GM21526 (cell line): Measurements from ENCODE around the gene MYO3A.
"Not testable (repeated sequence)": the region's sequence is repeated elsewhere in the genome, so short reads cannot be mapped to it uniquely, and the experiment has no call there.

Source experiments
- ATAC-seq: cut with Tn5 transposase; IDR thresholded peaks from one replicate; pipeline ENCODE4 v1.9.1; 2021; ENCODE audit warnings: moderate library complexity; ENCODE audit not compliant: unreplicated experiment, low FRiP score

The MYO3A gene

GRCh38 chr10:26067680-26068079 lies 133.7 kb downstream of the MYO3A start:
- ATAC-seq: no peak

DNA sequence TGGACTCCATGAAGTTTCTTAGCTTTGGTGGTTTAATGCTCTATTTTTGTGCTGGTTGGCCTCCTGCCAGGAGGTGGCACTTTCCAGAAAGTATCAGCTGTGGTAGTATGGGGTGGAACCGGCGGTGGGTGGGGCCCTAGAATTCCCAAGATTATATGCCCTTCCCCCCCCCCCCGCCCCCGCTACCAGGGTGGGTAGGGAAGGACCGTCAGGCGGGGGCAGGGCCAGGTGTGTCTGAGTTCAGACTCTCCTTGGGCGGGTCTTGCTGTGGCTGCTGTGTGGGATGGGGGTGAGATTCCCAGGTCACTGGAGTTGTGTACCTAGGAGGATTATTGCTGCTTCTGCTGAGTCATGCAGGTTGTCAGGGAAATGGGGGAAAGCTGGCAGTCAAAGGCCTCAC lies 146.9 kb downstream of the MYO3A start:
- ATAC-seq: not testable (repeated sequence)

DNA sequence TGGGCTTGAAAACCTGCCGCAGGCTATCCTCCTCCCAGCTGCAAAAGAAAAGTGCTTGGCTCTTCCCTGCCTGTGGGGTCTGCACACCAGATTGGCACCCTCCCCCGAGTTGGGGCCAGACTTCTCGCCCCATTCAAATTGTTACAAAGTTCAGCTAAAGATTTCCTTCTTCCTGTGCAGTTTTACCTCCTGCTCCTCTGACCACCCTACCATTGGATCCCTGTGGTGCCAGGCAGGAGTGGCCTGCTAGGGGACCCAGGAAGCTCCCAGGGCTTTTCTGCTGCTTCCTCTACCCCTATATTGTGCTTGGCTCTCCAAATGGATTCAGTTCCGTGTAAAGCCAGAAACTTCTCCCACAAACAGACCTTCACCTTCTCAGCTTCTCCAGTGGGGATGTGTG lies 147.4 kb downstream of the MYO3A start:
- ATAC-seq: no peak

DNA sequence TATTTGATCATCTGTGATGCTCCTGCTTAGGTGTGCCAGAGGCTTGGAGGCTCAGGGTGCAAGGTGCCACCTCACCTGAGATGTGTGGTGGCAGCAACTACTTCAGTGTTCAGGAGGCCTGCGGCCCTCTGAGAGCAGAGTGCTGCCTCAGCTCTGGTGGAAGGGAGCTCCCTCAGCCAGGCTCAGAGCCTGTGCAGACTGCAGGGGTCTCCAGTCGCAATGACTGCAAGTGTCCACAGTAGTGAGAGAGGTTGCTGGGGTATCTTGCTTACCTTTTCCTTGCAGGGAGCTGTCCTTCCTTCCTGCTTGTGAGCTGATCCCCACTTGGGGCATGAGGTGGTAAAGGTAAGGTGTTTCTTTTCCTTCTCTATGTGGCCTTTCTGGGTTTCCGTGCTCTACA lies 151.5 kb downstream of the MYO3A start:
- ATAC-seq: no peak

DNA sequence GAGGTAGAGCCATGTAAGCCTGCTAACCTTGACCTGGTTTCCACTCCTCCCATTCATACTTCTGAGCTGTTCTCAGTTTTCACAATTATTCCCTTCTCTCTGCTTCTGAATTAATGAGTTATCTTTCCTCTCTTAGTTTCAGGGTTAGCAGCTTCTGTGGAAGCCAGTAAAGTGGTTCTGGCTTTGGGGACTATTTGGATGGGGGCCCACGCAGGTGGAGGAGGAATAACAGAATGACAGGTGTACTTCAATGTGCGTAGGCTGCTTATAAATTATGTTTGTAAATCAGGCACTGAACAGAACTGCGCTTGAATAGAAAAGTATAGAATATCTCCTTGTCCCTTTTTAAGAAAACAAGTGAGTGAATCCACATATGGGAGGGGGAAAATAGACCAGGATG lies 153.6 kb downstream of the MYO3A start:
- ATAC-seq: no peak

DNA sequence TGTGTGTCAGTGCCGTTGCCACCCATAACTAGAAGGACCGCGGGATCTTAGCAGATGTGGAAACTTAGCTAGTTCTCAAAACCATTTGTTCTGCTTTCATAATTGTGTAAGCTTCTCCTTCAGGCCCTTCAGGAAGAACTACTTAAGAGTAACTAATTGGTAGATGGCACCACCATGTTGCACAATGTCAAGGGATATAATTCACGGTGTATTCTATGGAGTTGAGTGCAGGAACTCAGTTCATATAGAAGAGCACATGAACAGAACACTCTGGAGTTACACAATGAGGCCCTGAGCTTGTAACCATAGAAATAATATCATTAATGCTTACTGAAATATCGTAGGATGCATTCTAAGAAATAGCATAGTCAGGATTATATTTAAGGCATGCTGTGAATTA lies 156.0 kb downstream of the MYO3A start:
- ATAC-seq: no peak

DNA sequence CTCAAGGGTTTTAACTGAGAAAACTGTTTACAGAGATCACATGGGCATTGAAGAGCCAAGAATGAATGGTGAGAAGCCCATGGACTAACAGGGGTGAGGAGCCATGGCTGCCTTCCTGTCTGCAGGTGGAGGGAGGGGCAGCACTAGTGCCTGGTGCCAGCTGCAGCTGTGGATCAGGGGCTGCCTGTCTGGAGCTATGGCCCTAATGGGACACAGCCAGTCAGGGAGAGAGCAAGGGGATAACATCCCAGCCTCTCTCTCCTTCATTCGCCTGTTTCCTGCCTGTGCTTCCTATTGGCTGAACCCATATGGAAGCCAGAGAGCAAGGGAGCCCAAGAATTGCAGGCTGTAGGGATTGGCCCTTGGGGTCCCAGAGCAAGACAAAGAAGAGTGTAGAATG lies 156.7 kb downstream of the MYO3A start:
- ATAC-seq: no peak

GRCh38 chr10:26093229-26093628 lies 159.2 kb downstream of the MYO3A start:
- no peak for ATAC-seq

DNA sequence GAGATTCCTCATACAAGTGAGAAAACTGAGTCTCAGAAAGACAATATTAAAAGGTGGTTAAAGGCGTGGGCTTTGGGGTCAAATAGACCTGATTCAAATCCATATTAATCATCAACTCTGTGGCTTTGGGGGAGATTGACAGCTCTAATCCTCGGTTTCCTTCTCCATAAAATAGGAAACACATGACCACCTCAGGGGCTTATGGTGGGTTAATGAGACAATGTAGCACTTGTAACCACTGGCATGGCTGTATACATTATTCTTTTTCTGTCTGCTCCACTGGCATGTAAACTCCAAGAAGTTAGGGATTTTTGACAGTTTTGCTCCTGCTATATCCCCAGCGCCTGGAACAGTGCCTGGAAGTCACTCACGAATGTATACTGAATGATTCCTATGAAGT lies 161.8 kb downstream of the MYO3A start:
- no peak for ATAC-seq

GRCh38 chr10:26097549-26097948 lies 163.5 kb downstream of the MYO3A start:
- not testable (repeated sequence) for ATAC-seq

- ATAC-seq: no peak
Measured at GRCh38 chr10:26112532-26112931, 178.5 kb downstream of the MYO3A start.

- ATAC-seq: no peak
Measured at GRCh38 chr10:26138613-26139012, 204.6 kb downstream of the MYO3A start.

DNA sequence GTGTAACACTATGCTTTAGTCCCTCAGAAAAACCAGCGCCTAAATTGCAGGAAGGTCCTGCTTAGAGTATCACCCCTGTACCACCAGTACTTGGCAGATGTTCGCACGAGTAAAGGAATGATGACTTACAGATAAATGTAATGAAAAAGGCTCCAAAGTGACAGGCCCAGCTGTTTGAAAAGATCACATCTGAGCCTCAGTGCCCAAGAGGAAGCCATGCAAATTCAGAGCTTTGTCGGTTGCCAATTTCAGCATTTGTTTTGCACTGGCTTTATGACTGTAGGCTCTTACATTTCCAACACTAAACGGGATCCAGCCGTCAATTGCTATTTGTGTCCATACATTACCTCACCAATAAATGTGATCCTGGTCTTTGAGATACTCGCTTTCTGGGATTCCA lies 222.0 kb downstream of the MYO3A start:
- no peak for ATAC-seq

DNA sequence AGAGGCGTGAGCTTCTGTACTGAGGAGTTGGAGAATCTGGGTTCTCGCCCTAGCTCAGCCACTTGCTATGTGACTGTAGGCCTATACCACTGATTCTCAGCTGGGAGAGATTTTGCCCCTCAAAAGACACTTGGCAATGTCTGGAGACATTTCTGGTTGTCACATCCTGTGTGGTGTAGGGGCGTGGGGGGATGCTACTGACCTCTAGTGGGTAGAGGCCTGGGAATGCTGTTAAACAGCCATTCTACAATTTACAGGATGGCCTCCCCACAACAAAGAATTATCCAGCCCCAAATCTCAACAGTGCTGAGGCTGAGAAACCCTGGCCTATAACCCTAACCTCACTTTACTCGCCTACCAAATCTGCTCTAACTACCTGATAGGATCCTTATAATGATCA lies 223.7 kb downstream of the MYO3A start:
- no peak for ATAC-seq

GRCh38 chr10:26169466-26169865 lies 235.4 kb downstream of the MYO3A start:
- no peak for ATAC-seq

DNA sequence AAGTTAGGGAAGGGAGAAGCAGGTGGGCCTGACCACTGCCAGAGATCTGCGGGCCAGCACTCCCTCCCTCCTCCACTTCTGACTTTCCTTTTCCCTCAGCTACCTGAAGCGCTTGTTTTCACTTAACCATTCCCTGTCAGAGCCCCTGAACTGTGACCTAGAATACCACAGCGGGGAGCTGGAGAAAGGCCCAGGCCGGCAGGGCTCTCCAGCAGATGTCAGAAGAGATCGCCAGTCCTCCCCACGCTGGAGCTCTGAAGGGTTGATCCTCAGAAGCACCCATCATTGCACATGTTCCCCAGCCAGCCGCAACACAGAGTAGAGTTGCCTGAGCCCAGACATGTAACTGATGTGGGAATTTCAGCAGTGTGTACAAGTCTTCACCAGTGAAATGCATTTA lies 238.1 kb downstream of the MYO3A start:
- no peak for ATAC-seq

DNA sequence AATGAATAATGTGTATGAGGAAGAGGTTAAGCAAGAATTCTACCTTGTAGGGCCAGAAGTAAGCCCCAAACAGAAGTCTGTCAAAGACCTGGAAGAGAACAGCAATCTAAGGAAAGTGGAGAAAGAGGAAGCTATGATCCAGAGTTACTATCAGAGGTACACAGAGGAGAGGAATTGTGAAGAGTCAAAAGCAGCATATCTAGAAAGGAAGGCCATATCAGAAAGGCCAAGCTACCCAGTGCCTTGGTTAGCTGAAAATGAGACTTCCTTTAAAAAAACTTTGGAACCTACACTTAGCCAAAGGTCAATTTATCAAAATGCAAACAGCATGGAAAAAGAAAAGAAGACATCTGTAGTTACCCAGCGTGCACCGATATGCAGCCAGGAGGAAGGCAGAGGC lies 239.8 kb downstream of the MYO3A start:
- ATAC-seq: no peak

DNA sequence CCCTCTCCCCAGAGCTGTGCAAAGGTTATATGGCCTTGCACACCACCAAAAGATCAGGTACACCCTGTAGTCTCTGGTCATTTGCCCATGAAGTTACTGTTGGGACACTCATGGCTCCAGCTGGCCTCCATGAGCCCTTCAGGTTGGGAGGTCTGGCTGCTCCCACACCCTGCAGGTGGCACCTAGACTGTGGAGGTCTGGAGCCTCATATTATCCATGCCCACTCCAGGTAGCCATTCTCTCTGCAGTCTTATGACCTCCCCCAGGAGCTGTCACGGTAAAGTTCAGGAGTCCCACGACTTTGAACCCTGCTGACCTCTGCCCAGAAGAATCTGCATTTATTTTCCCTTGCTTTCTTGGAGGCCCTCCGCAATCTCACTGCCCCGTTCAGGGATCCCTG lies 243.3 kb downstream of the MYO3A start:
- no peak for ATAC-seq

DNA sequence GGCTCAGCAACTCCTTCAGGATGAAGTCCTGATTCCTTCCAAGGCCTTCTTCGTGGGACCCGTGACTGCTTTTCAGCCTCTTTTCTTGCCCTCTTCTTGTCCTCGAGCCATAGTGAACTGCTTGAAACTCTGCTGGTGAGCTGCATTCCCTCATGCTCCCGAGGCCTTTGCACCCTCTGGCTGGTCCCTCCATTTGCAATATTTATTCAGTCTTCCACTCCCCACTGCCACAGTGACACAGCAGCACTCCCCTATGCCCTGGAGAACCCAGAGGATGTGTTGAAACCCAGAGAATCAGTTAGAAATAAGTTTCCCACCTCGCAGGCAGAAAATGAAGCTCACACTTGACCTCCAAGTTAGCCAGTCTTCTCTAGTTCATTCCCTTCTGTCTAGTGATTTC lies 260.2 kb downstream of the MYO3A start:
- no peak for ATAC-seq

DNA sequence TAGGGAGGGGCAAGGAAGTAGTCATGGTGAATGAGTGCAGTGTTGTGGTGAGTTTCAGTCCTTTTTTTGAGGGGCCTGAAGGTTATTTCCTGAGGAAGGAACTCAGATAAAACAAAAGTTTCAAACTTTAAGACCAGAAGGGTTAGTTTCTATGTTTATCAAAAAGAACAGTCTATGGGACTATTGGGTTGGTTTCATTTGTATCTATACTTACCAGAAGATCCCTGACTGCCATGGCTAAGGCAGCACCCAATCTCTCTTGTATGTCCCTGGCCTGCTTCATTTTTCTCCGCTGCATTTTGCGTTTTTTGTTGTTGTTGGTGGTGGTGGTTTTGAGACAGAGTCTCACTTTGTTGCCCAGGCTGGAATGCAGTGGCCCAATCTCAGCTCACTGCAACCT lies 263.2 kb downstream of the MYO3A start:
- ATAC-seq: no peak

DNA sequence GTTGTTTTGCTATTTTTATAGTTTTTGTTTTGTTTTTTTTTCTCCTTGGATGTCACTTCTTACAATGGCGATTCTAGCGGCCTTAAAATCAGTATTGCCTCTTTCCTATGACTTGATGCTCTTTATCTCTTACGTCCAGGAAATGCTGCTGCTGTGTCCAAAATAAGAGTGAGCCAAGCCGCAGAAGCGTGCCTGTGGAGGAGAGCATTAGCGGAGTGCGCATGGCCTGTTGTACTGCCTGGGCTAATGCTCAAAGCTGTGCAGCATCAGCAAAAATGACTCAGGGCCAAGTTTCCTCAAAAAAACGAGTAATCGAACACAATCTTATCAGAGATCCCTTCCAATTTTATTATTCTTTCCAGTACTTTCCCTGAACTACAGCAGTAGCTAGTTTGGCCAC lies 264.1 kb downstream of the MYO3A start:
- ATAC-seq: no peak

DNA sequence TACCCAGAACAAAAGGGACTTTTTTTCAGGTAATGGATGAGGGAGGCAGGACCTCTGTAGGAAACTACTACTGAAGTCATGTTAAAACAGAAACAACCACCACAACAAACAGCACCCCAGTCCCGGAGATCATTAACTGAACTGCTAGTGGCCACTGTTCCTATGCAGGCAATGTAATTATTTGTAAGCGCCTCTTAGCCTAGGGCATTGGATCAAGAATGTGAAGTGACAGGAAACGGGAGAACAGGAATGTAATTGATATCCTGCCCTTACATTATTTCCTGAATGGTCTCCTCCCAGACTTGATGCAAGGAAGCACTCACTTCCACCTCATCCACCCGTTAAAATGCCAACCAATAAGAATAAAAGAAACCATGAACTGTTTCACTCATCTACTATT lies 265.8 kb downstream of the MYO3A start:
- ATAC-seq: no peak

GRCh38 chr10:26205223-26205622 lies 271.2 kb downstream of the MYO3A start:
- ATAC-seq: no peak
